HepG2 (cell line): ENCODE data around the gene MYBL2.

Source experiments
- CEBPB ChIP-seq: IDR thresholded peaks from 2 replicates; pipeline ENCODE4 v1.6.1; 2011; ENCODE audit warnings: low read depth, low read length, improper control_type of control experiment, borderline replicate concordance
- CREB1 ChIP-seq, 2 experiments: fragments of 450-650 bp in 1 of 2; IDR thresholded peaks; 2 replicates each; pipeline ENCODE4 v1.6.1; 2016 to 2017; ENCODE audit warnings: control low read depth in 1 of 2, mild to moderate bottlenecking in 1 of 2, missing compliant biosample characterization in 1 of 2, missing genetic modification characterization in 1 of 2
- FOSL2 ChIP-seq: sonication (generic); formaldehyde crosslinking; IDR thresholded peaks from 2 replicates; pipeline ENCODE4 v1.4.0; 2020; ENCODE audit warnings: missing genetic modification reagents
- JUND ChIP-seq: sonication (generic); formaldehyde crosslinking; IDR thresholded peaks from 2 replicates; pipeline ENCODE4 v1.8.0; 2022; ENCODE audit warnings: mild to moderate bottlenecking, missing genetic modification reagents
- KLF12 ChIP-seq: sonication (generic); formaldehyde crosslinking; IDR thresholded peaks from 2 replicates; pipeline ENCODE4 v1.4.0; 2020; ENCODE audit warnings: missing genetic modification reagents, borderline replicate concordance
- PHB2 ChIP-seq: fragments of 450-650 bp; IDR thresholded peaks from 2 replicates; pipeline ENCODE4 v1.6.1; 2018; ENCODE audit not compliant: partially characterized antibody
- POLR2G ChIP-seq: fragments of 200-400 bp; formaldehyde crosslinking; IDR thresholded peaks from 2 replicates; pipeline ENCODE4 v1.6.1; 2018; ENCODE audit warnings: mild to moderate bottlenecking, low read depth, low read length, moderate library complexity
- ZNF263 ChIP-seq: sonication (generic); formaldehyde crosslinking; IDR thresholded peaks from 2 replicates; pipeline ENCODE4 v1.4.0; 2020; ENCODE audit warnings: missing genetic modification reagents
- ZSCAN25 ChIP-seq: sonication (generic); formaldehyde crosslinking; IDR thresholded peaks from 2 replicates; pipeline ENCODE4 v1.8.0; 2022; ENCODE audit warnings: mild to moderate bottlenecking, missing genetic modification reagents
- TF ChIP-seq, protein P1 (sequence below): sonication (generic); formaldehyde crosslinking; IDR thresholded peaks from 2 replicates; pipeline ENCODE4 v1.4.0; 2020; ENCODE audit warnings: missing genetic modification reagents, mild to moderate bottlenecking, borderline replicate concordance
- TF ChIP-seq, protein P2 (sequence below), 2 experiments: fragments of 450-650 bp in 1 of 2; sonication (generic) in 1 of 2; formaldehyde crosslinking in 1 of 2; IDR thresholded peaks; 2 replicates each; pipeline versions ENCODE4 v1.6.1 to v1.8.0; 2016 to 2022; ENCODE audit warnings: antibody characterized with exemption in 1 of 2, mild to moderate bottlenecking in 1 of 2, missing genetic modification reagents in 1 of 2
- TF ChIP-seq, protein P3 (sequence below): sonication (generic); formaldehyde crosslinking; IDR thresholded peaks from 2 replicates; pipeline ENCODE4 v1.5.0; 2020; ENCODE audit warnings: mild to moderate bottlenecking, missing genetic modification reagents, moderate library complexity
- TF ChIP-seq, protein P4 (sequence below): sonication (generic); formaldehyde crosslinking; IDR thresholded peaks from 2 replicates; pipeline ENCODE4 v1.5.1; 2020; ENCODE audit warnings: mild to moderate bottlenecking, missing genetic modification reagents, moderate library complexity
- TF ChIP-seq, protein P5 (sequence below): sonication (generic); formaldehyde crosslinking; IDR thresholded peaks from 2 replicates; pipeline ENCODE4 v1.4.0; 2020; ENCODE audit warnings: missing genetic modification reagents; ENCODE audit errors: not compliant biosample characterization

DNA sequence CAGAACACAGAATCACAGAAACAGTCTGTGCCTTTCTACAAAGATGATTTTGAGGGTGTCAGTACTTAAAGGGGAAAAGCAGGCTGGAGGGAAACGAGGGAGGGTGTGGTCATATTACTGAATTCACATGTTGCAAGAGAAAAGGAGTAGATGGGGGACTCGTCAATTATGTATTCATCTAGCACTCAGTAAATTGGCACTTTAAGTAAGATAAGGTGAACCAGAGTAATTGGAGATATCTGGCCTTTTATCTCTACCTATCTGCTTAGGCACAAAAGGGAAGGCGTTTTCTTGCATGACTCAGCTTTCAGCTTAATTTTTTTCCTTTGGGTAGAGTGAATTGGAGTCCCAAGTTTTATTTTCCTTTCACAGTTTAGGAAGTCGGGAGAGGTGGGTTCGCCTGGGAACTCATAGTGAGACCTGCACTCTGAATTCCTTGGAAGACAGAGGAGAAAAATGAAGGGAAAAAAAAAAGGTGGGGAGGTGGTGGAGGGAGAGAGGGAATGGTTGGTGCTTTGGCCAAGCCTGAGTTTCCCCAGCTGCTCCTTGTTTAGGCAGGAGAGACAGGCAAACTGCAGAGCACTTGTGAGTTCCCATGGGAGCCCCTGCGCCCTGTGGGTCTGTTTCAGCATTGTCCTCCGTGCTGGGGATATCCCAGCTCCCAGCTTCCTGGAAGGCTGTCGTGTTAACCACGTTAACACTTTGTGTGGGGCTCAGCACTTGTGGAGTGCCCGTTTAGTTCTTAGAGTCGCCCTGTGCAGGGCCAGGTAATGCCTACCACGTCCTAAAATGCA lies 79.6 kb downstream of the MYBL2 start:
- no peak for TF ChIP-seq CREB1 (IDR thresholded peaks at IDR 0.05)
- TF ChIP-seq CREB1 (CRISPR knock-in tag; IDR thresholded peaks at IDR 0.05) = no peak
- no peak for TF ChIP-seq ZSCAN25 (CRISPR knock-in tag)
- TF ChIP-seq, protein P1, sequence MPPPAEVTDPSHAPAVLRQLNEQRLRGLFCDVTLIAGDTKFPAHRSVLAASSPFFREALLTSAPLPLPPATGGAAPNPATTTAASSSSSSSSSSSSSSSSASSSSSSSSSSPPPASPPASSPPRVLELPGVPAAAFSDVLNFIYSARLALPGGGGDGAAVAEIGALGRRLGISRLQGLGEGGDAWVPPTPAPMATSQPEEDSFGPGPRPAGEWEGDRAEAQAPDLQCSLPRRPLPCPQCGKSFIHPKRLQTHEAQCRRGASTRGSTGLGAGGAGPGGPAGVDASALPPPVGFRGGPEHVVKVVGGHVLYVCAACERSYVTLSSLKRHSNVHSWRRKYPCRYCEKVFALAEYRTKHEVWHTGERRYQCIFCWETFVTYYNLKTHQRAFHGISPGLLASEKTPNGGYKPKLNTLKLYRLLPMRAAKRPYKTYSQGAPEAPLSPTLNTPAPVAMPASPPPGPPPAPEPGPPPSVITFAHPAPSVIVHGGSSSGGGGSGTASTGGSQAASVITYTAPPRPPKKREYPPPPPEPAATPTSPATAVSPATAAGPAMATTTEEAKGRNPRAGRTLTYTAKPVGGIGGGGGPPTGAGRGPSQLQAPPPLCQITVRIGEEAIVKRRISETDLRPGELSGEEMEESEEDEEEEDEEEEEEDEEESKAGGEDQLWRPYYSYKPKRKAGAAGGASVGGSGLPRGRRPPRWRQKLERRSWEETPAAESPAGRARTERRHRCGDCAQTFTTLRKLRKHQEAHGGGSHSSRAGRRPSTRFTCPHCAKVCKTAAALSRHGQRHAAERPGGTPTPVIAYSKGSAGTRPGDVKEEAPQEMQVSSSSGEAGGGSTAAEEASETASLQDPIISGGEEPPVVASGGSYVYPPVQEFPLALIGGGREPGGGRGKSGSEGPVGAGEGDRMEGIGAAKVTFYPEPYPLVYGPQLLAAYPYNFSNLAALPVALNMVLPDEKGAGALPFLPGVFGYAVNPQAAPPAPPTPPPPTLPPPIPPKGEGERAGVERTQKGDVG (CRISPR knock-in tag) = no peak
- TF ChIP-seq PHB2 = no peak
- TF ChIP-seq, protein P2, sequence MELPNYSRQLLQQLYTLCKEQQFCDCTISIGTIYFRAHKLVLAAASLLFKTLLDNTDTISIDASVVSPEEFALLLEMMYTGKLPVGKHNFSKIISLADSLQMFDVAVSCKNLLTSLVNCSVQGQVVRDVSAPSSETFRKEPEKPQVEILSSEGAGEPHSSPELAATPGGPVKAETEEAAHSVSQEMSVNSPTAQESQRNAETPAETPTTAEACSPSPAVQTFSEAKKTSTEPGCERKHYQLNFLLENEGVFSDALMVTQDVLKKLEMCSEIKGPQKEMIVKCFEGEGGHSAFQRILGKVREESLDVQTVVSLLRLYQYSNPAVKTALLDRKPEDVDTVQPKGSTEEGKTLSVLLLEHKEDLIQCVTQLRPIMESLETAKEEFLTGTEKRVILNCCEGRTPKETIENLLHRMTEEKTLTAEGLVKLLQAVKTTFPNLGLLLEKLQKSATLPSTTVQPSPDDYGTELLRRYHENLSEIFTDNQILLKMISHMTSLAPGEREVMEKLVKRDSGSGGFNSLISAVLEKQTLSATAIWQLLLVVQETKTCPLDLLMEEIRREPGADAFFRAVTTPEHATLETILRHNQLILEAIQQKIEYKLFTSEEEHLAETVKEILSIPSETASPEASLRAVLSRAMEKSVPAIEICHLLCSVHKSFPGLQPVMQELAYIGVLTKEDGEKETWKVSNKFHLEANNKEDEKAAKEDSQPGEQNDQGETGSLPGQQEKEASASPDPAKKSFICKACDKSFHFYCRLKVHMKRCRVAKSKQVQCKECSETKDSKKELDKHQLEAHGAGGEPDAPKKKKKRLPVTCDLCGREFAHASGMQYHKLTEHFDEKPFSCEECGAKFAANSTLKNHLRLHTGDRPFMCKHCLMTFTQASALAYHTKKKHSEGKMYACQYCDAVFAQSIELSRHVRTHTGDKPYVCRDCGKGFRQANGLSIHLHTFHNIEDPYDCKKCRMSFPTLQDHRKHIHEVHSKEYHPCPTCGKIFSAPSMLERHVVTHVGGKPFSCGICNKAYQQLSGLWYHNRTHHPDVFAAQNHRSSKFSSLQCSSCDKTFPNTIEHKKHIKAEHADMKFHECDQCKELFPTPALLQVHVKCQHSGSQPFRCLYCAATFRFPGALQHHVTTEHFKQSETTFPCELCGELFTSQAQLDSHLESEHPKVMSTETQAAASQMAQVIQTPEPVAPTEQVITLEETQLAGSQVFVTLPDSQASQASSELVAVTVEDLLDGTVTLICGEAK (IDR thresholded peaks at IDR 0.05) = no peak
- TF ChIP-seq, protein P2 (CRISPR knock-in tag; IDR thresholded peaks at IDR 0.05) = no peak
- TF ChIP-seq, protein P3, sequence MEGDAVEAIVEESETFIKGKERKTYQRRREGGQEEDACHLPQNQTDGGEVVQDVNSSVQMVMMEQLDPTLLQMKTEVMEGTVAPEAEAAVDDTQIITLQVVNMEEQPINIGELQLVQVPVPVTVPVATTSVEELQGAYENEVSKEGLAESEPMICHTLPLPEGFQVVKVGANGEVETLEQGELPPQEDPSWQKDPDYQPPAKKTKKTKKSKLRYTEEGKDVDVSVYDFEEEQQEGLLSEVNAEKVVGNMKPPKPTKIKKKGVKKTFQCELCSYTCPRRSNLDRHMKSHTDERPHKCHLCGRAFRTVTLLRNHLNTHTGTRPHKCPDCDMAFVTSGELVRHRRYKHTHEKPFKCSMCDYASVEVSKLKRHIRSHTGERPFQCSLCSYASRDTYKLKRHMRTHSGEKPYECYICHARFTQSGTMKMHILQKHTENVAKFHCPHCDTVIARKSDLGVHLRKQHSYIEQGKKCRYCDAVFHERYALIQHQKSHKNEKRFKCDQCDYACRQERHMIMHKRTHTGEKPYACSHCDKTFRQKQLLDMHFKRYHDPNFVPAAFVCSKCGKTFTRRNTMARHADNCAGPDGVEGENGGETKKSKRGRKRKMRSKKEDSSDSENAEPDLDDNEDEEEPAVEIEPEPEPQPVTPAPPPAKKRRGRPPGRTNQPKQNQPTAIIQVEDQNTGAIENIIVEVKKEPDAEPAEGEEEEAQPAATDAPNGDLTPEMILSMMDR (CRISPR knock-in tag) = no peak
- no peak for TF ChIP-seq POLR2G
- no peak for TF ChIP-seq CEBPB
- no peak for TF ChIP-seq ZNF263 (CRISPR knock-in tag)
- TF ChIP-seq JUND = no peak
- TF ChIP-seq, protein P4, sequence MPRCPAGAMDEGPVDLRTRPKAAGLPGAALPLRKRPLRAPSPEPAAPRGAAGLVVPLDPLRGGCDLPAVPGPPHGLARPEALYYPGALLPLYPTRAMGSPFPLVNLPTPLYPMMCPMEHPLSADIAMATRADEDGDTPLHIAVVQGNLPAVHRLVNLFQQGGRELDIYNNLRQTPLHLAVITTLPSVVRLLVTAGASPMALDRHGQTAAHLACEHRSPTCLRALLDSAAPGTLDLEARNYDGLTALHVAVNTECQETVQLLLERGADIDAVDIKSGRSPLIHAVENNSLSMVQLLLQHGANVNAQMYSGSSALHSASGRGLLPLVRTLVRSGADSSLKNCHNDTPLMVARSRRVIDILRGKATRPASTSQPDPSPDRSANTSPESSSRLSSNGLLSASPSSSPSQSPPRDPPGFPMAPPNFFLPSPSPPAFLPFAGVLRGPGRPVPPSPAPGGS (CRISPR knock-in tag) = no peak
- TF ChIP-seq, protein P5, sequence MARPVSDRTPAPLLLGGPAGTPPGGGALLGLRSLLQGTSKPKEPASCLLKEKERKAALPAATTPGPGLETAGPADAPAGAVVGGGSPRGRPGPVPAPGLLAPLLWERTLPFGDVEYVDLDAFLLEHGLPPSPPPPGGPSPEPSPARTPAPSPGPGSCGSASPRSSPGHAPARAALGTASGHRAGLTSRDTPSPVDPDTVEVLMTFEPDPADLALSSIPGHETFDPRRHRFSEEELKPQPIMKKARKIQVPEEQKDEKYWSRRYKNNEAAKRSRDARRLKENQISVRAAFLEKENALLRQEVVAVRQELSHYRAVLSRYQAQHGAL (CRISPR knock-in tag) = no peak
- TF ChIP-seq KLF12 = no peak
- no peak for TF ChIP-seq FOSL2 (CRISPR knock-in tag)
